ENCODE data around the gene GRHL3. TPM values are rescaled to one million over a fixed set of nuclear protein-coding genes. Genes with fewer than 3 reads are reported as not detected.

Gene GRHL3
- polyA plus RNA-seq, 3 donors = 0.03 TPM; not detected in 2

DNA sequence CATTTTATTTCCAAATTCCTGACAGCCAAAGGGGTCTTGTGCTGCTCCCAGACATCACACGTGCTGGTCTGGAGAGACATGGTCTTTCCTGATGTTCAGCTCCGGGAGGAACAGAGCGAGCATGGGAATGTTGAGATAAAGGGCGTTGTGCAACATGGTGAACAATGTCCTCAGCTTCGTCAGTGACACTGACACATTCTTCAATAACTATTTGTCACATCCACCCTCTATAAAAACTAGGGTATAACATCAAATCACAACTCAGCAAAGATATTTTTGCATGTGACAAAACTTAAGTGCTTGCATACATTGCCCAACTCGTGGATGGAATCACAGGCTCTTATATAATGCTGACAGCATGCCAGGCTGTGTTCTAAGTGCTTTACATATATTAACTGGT lies 42.4 kb upstream of the GRHL3 start:
- H3K4me2 ChIP-seq (replicated peaks; ENCODE audit: extremely low read depth, low read length, poor library complexity, severe bottlenecking) = no peak overlapping the region
- H3K36me3 ChIP-seq (replicated peaks in 1 of 2; ENCODE audit: control insufficient read depth in 1 of 2, insufficient read depth in 2 of 2, low read length in 2 of 2) = no peaks in the 10 kb centered on the region
- no peaks in the 10 kb centered on the region for H3K36me3 Mint-ChIP-seq
- no peak overlapping the region for H3K4me3 Mint-ChIP-seq
- H3K79me2 ChIP-seq (ENCODE audit: insufficient read depth, low read length) = no peaks in the 10 kb centered on the region
- no peaks in the 10 kb centered on the region for H3K4me1 ChIP-seq (ENCODE audit: control insufficient read depth in 1 of 2, insufficient read depth in 2 of 2, low read length in 2 of 2)
- no peaks in the 10 kb centered on the region for H4K20me1 ChIP-seq (ENCODE audit: insufficient read depth, low read length)
- 57% methylated on average over 4 of the region's 6 CpGs for WGBS (ENCODE audit: insufficient coverage)
- no peaks in the 10 kb centered on the region for H3K4me1 Mint-ChIP-seq
- no peak overlapping the region for H2AFZ ChIP-seq (ENCODE audit: insufficient read depth, low read depth, low read length, poor library complexity, severe bottlenecking)
- H3K9ac ChIP-seq (ENCODE audit: insufficient read depth, low read length, poor library complexity, severe bottlenecking) = no peak overlapping the region
- no peaks in the 10 kb centered on the region for H3K27me3 ChIP-seq (ENCODE audit: control insufficient read depth in 2 of 2, insufficient read depth in 2 of 2, low read length in 2 of 2)
- no peak overlapping the region for H3K4me3 ChIP-seq (replicated peaks in 1 of 3; ENCODE audit: low read depth in 2 of 3, low read length in 3 of 3)
- peaks cover 4 to 20% (median 12%) of the 10 kb centered on the region in 7 donors for H3K9me3 Mint-ChIP-seq
- peaks cover 11 to 33% (median 12%) of the 10 kb centered on the region in 3 donors for H3K27me3 Mint-ChIP-seq (ENCODE audit: low read depth in 3 of 3)
- TF ChIP-seq, protein P1, sequence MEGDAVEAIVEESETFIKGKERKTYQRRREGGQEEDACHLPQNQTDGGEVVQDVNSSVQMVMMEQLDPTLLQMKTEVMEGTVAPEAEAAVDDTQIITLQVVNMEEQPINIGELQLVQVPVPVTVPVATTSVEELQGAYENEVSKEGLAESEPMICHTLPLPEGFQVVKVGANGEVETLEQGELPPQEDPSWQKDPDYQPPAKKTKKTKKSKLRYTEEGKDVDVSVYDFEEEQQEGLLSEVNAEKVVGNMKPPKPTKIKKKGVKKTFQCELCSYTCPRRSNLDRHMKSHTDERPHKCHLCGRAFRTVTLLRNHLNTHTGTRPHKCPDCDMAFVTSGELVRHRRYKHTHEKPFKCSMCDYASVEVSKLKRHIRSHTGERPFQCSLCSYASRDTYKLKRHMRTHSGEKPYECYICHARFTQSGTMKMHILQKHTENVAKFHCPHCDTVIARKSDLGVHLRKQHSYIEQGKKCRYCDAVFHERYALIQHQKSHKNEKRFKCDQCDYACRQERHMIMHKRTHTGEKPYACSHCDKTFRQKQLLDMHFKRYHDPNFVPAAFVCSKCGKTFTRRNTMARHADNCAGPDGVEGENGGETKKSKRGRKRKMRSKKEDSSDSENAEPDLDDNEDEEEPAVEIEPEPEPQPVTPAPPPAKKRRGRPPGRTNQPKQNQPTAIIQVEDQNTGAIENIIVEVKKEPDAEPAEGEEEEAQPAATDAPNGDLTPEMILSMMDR (IDR thresholded peaks at IDR 0.05) = no peak
- H3K9me3 ChIP-seq (replicated peaks in 1 of 2; ENCODE audit: control insufficient read depth in 1 of 2, insufficient read depth in 1 of 2, low read length in 2 of 2) = no peaks in the 10 kb centered on the region
- no peak overlapping the region for H3K27ac Mint-ChIP-seq
- intact Hi-C loops (cut with micrococcal nuclease) = no loop called here
- no peak for DNase-seq
- no peak overlapping the region for H3K27ac ChIP-seq (ENCODE audit: low read depth in 1 of 2, low read length in 2 of 2)

DNA sequence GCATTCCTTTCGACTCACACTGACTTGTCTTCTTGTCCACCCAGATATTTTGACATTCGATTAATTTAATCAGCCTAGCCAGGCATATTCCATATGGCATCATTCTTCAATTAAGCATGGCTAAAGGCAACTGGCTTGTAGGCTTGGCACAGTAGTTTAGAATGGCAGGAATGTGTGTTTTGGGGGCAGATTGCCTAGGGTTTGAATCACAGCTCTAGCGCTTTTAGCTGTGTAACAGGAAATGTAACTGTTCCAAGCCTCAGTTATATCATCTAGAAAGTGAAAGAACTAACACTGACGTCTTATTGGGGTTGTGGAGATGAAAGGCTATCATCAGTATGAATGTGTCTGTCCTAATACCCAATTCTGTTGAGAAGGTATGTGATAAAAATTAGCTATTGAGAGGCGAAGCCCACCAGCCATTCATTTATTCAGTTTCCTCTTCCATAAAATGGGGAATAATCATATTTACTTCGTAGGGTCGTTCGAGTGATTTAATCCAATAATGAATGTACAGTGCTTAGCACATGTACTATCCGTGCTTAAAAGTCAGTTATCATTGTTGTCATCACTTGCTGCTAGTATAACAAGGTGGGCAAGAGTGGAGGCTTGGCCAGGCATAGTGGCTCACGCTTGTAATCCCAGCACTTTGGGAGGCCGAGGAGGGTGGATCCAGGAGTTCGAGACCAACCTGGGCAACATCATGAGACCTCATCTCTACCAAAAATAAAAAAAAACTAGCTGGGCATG lies 41.6 kb upstream of the GRHL3 start:
- H3K27me3 Mint-ChIP-seq (ENCODE audit: low read depth in 3 of 3) = peaks cover 9 to 27% (median 12%) of the 10 kb centered on the region in 3 donors
- no peaks in the 10 kb centered on the region for H3K27me3 ChIP-seq (ENCODE audit: control insufficient read depth in 2 of 2, insufficient read depth in 2 of 2, low read length in 2 of 2)

More for the DNA sequence above, 41.6 kb upstream of the GRHL3 start:
- no peak overlapping the region for H3K27ac ChIP-seq (ENCODE audit: low read depth in 1 of 2, low read length in 2 of 2)
- TF ChIP-seq, protein P1 (IDR thresholded peaks at IDR 0.05) = no peak
- Mint-ChIP-seq H3K27ac (no peak overlapping the region), H3K9me3 (peaks cover 4 to 13% (median 10%) of the 10 kb centered on the region in 7 donors), H3K36me3 (no peaks in the 10 kb centered on the region), H3K4me3 (no peak overlapping the region), H3K4me1 (no peaks in the 10 kb centered on the region)
- H3K4me1 ChIP-seq (ENCODE audit: control insufficient read depth in 1 of 2, insufficient read depth in 2 of 2, low read length in 2 of 2) = no peaks in the 10 kb centered on the region
- H2AFZ ChIP-seq (ENCODE audit: insufficient read depth, low read depth, low read length, poor library complexity, severe bottlenecking) = no peak overlapping the region
- no peak overlapping the region for H3K4me2 ChIP-seq (replicated peaks; ENCODE audit: extremely low read depth, low read length, poor library complexity, severe bottlenecking)
- no peak for DNase-seq
- 88% methylated on average over 6 of the region's 12 CpGs for WGBS (ENCODE audit: insufficient coverage)
- intact Hi-C loops (cut with micrococcal nuclease) = no loop called here
- H4K20me1 ChIP-seq (ENCODE audit: insufficient read depth, low read length) = no peaks in the 10 kb centered on the region
- H3K79me2 ChIP-seq (ENCODE audit: insufficient read depth, low read length) = no peaks in the 10 kb centered on the region
- H3K9me3 ChIP-seq (replicated peaks in 1 of 2; ENCODE audit: control insufficient read depth in 1 of 2, insufficient read depth in 1 of 2, low read length in 2 of 2) = no peaks in the 10 kb centered on the region
- H3K9ac ChIP-seq (ENCODE audit: insufficient read depth, low read length, poor library complexity, severe bottlenecking) = no peak overlapping the region
- H3K36me3 ChIP-seq (replicated peaks in 1 of 2; ENCODE audit: control insufficient read depth in 1 of 2, insufficient read depth in 2 of 2, low read length in 2 of 2) = no peaks in the 10 kb centered on the region
- H3K4me3 ChIP-seq (replicated peaks in 1 of 3; ENCODE audit: low read depth in 2 of 3, low read length in 3 of 3) = no peak overlapping the region
